ENCODE results near the gene SPAG7.

DNA sequence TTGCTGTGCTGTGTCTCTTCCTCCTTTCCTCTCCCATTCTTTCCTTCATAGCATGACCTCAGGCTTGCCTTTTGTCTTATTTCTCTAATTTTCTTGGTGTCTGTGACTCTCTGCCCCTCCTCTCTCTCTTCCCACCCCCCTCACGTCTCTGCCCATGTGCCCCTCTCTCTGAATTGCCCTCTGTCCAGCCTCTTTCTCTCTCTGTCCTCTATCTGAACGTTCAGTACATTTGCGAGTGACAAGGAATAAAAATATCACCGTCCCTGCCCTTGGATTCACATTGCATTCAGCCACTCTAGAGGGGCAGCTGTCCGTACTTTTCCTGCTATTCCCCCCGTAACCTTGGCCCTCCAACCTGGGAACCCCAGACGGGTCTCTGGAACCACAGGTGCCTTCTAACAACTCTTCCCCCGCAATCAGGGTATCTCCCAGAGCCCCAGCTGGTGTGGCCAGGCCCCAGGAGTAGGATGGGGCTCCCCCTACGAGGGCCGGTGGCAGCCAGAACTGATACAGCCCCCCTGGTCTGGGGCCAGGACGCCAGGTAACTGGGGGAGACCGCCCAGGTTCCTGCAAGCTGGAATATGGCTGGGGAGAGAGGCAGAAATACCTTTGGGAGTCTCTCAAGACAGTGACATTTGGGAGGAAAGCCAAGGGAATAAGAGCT, 31.9 kb upstream of the SPAG7 start:
- TF ChIP-seq, protein P1, sequence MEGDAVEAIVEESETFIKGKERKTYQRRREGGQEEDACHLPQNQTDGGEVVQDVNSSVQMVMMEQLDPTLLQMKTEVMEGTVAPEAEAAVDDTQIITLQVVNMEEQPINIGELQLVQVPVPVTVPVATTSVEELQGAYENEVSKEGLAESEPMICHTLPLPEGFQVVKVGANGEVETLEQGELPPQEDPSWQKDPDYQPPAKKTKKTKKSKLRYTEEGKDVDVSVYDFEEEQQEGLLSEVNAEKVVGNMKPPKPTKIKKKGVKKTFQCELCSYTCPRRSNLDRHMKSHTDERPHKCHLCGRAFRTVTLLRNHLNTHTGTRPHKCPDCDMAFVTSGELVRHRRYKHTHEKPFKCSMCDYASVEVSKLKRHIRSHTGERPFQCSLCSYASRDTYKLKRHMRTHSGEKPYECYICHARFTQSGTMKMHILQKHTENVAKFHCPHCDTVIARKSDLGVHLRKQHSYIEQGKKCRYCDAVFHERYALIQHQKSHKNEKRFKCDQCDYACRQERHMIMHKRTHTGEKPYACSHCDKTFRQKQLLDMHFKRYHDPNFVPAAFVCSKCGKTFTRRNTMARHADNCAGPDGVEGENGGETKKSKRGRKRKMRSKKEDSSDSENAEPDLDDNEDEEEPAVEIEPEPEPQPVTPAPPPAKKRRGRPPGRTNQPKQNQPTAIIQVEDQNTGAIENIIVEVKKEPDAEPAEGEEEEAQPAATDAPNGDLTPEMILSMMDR (IDR thresholded peaks at IDR 0.05; ENCODE audit: poor library complexity), result no peak
- no peak for TF ChIP-seq EZH2 (IDR thresholded peaks at IDR 0.05; ENCODE audit: borderline replicate concordance)
- TF ChIP-seq EZH2phosphoT487 (IDR thresholded peaks at IDR 0.05; ENCODE audit: low read depth, severe bottlenecking, unreplicated experiment), result no peak
